Upper lobe of right lung (tissue), 1 donor: ENCODE data around the gene SH3TC1. TPM values are rescaled to one million over a fixed set of nuclear protein-coding genes. Genes with fewer than 3 reads are reported as not detected.

Source experiments
- ATAC-seq: fragments of 200-7000 bp; cut with Tn5 transposase; one replicate; pipeline ENCODE4 v1.9.1; 2020; ENCODE audit warnings: mild to moderate bottlenecking, moderate library complexity
- DNase-seq: peaks from one replicate; pipeline ENCODE4 v3.0.0-alpha.2; 2020
- H3K27ac ChIP-seq: fragments of 200-600 bp; one replicate; pipeline ENCODE4 v1.8.0; 2022
- H3K27me3 ChIP-seq: fragments of 200-600 bp; one replicate; pipeline ENCODE4 v1.8.0; 2022; ENCODE audit warnings: mild to moderate bottlenecking
- H3K36me3 ChIP-seq: fragments of 200-600 bp; one replicate; pipeline ENCODE4 v1.8.0; 2022
- H3K4me1 ChIP-seq: fragments of 200-600 bp; one replicate; pipeline ENCODE4 v1.8.0; 2022
- H3K4me3 ChIP-seq: fragments of 200-600 bp; one replicate; pipeline ENCODE4 v1.8.0; 2022; ENCODE audit warnings: mild to moderate bottlenecking
- H3K9me3 ChIP-seq: fragments of 200-600 bp; one replicate; pipeline ENCODE4 v1.8.0; 2022
- CTCF ChIP-seq: fragments of 200-600 bp; IDR thresholded peaks from one replicate; pipeline ENCODE4 v1.8.0; 2022; ENCODE audit warnings: antibody characterized with exemption
- intact Hi-C: fragments of 100-400 bp; cut with DNase I; formaldehyde crosslinking; loops from one replicate; pipeline ENCODE4 v1.11.0; 2022
- total RNA-seq: library from RNA; stranded (reverse); fragmentation: NEBNext Ultra II Directional; extraction: Animal tissue kit (Norgen Biotek cat#: 25700); gene quantifications from one replicate; pipeline ENCODE4 v1.2.1, GENCODE V29; 2021
- donor health status: DM: no; HTN: yes; CAD: no; lungs with severe emphysema.

Gene SH3TC1
- total RNA-seq, 1 donor from 2014 or later, result 71.7 TPM

GRCh38 chr4:8160572-8160971, 38.5 kb upstream of the SH3TC1 start:
- Histone ChIP-seq H3K4me1 (peaks cover 11% of the 10 kb centered on the region), H3K4me3 (no peak overlapping the region), H3K9me3 (no peaks in the 10 kb centered on the region), H3K27me3 (peaks cover 10% of the 10 kb centered on the region), H3K27ac (no peak overlapping the region), H3K36me3 (no peaks in the 10 kb centered on the region)
- no peak for ATAC-seq
- intact Hi-C loops, result no loop called here
- DNase-seq, result no peak
- TF ChIP-seq CTCF, result no peak

- DNase-seq (no peak), ATAC-seq (no peak)
- Histone ChIP-seq H3K27ac (no peak overlapping the region), H3K27me3 (peaks cover 7% of the 10 kb centered on the region), H3K36me3 (no peaks in the 10 kb centered on the region), H3K9me3 (no peaks in the 10 kb centered on the region), H3K4me3 (no peak overlapping the region), H3K4me1 (peaks cover 11% of the 10 kb centered on the region)
- TF ChIP-seq CTCF, result no peak
- intact Hi-C loops, result no loop called here
Observed at GRCh38 chr4:8162625-8163024, 36.5 kb upstream of the SH3TC1 start.

- ATAC-seq, result no peak
- no peak for DNase-seq
Observed at GRCh38 chr4:8163026-8163425, 36.1 kb upstream of the SH3TC1 start.

GRCh38 chr4:8163436-8164193, 35.5 kb upstream of the SH3TC1 start:
- DNase-seq, result no peak

More at GRCh38 chr4:8163026-8163425, 36.1 kb upstream of the SH3TC1 start:
- H3K36me3 ChIP-seq, result no peaks in the 10 kb centered on the region
- no peak overlapping the region for H3K4me3 ChIP-seq
- H3K9me3 ChIP-seq, result no peaks in the 10 kb centered on the region
- H3K27me3 ChIP-seq, result peaks cover 3% of the 10 kb centered on the region
- H3K4me1 ChIP-seq, result peaks cover 8% of the 10 kb centered on the region
- no peak overlapping the region for H3K27ac ChIP-seq
- intact Hi-C loops, result no loop called here
- no peak for TF ChIP-seq CTCF

GRCh38 chr4:8164194-8164565, 34.9 kb upstream of the SH3TC1 start:
- no peak for DNase-seq
- no peak for TF ChIP-seq CTCF
- Histone ChIP-seq H3K9me3 (peaks cover 8% of the 10 kb centered on the region), H3K27me3 (no peaks in the 10 kb centered on the region), H3K4me1 (peaks cover 8% of the 10 kb centered on the region), H3K27ac (no peak overlapping the region), H3K36me3 (no peaks in the 10 kb centered on the region), H3K4me3 (no peak overlapping the region)
- ATAC-seq, result no peak
- intact Hi-C loops, result no loop called here

More at GRCh38 chr4:8163436-8164193, 35.5 kb upstream of the SH3TC1 start:
- H3K4me1 ChIP-seq, result peaks cover 8% of the 10 kb centered on the region
- peaks cover 5% of the 10 kb centered on the region for H3K9me3 ChIP-seq
- no peaks in the 10 kb centered on the region for H3K27me3 ChIP-seq
- no peak overlapping the region for H3K27ac ChIP-seq
- no peak for TF ChIP-seq CTCF
- no peaks in the 10 kb centered on the region for H3K36me3 ChIP-seq
- no peak overlapping the region for H3K4me3 ChIP-seq
- ATAC-seq, result no peak
- intact Hi-C loops, result no loop called here
